GM10266 (cell line): ENCODE results near the gene ARHGEF3.

ENCODE experiments used
- DNase-seq: peaks from one replicate; pipeline ENCODE4 v3.0.0; 2012; ENCODE audit errors: extremely low spot score
- CTCF ChIP-seq: IDR thresholded peaks from 2 replicates; pipeline ENCODE4 v1.5.1; 2012; ENCODE audit warnings: mild to moderate bottlenecking, low read depth; ENCODE audit not compliant: control insufficient read depth, insufficient read depth; ENCODE audit errors: missing control alignments

The ARHGEF3 gene

GRCh38 chr3:56790016-56790821 is 11.5 kb downstream of the ARHGEF3 start:
- TF ChIP-seq CTCF = no peak
- no peak for DNase-seq

- TF ChIP-seq CTCF = no peak
Observed at GRCh38 chr3:56789076-56789475, 12.7 kb downstream of the ARHGEF3 start.

GRCh38 chr3:56788521-56788920 is 13.2 kb downstream of the ARHGEF3 start:
- no peak for TF ChIP-seq CTCF
- no peak for DNase-seq

More at GRCh38 chr3:56789076-56789475, 12.7 kb downstream of the ARHGEF3 start:
- DNase-seq = no peak

DNA sequence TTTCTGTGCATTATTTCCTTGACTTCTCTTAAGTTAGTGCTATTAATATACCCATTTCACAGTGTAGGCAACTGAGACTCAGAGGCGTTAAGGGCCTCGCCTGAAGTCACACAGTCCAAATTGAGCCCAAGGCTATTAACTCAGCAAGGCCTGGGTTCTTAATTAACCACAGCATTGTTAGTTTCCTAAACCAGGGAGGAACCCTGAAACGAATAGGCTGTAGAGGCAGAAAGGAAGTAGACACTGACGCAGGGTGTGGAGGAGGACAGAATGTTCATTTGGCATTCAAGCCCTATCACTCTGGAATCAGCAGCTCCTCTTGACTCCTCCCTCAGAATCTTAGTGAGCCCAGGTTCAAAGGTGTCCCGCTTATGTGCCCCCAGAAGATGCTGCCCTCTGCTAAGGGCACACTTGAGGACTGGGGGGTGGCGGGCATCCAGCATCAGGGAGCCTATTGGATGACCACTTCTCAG is 13.9 kb downstream of the ARHGEF3 start:
- no peak for DNase-seq
- TF ChIP-seq CTCF = no peak

DNA sequence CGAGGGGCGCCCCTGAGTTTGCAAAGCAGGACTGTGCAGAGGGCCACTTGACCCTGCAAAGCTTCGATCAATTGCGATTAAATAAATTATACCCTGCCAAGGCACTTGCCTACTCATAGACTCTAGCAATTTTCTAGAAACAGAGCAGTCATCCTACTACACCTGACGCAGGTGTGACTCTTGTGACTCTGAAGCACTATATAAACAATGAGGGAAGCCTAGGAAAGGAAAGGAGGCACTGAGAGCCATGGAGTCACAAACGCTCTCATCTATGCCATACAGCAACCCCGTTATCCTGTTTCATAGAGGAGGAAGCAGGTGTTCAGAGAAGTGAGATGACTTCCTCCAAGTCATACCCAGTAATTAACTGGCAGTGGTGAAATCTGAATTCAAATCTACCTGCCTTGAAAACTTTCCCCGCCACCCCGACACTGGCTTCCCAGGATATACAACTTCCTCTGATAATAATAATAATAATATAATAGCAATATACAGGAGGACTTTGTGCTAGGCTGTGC is 14.4 kb downstream of the ARHGEF3 start:
- no peak for TF ChIP-seq CTCF
- no peak for DNase-seq

- no peak for TF ChIP-seq CTCF
- DNase-seq = no peak
Observed at GRCh38 chr3:56785499-56785898, 16.2 kb downstream of the ARHGEF3 start.

- TF ChIP-seq CTCF = no peak
- DNase-seq = no peak
Observed at GRCh38 chr3:56784448-56785001, 17.2 kb downstream of the ARHGEF3 start.
